ENCODE data around the gene RNF217.

DNA sequence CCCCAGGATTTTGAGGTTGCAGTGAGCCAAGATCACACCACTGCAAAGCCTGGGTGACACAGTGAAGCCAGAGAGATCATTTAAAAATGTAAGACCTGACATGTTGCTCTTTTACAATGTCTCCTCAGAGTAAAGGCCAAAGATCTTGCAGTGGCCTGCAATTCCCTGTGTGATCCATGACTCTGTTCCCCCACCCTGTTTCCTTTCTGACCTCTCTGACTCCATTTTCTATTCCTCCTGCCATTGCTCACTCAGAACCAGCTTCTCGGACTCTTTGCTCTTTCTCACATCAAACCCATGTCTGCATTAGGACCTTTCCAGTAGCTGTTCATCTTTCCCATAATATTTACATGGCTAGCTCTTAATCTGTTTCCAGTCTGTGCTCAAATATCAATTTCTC is 28.8 kb downstream of the RNF217 start:
- TF ChIP-seq, protein P1, sequence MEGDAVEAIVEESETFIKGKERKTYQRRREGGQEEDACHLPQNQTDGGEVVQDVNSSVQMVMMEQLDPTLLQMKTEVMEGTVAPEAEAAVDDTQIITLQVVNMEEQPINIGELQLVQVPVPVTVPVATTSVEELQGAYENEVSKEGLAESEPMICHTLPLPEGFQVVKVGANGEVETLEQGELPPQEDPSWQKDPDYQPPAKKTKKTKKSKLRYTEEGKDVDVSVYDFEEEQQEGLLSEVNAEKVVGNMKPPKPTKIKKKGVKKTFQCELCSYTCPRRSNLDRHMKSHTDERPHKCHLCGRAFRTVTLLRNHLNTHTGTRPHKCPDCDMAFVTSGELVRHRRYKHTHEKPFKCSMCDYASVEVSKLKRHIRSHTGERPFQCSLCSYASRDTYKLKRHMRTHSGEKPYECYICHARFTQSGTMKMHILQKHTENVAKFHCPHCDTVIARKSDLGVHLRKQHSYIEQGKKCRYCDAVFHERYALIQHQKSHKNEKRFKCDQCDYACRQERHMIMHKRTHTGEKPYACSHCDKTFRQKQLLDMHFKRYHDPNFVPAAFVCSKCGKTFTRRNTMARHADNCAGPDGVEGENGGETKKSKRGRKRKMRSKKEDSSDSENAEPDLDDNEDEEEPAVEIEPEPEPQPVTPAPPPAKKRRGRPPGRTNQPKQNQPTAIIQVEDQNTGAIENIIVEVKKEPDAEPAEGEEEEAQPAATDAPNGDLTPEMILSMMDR (IDR thresholded peaks at IDR 0.05), result no peak
- TF ChIP-seq POLR2AphosphoS5 (IDR thresholded peaks at IDR 0.05) (no peak), POLR2A (IDR thresholded peaks at IDR 0.05) (no peak)
